Spinal cord (tissue), 10 donors: ENCODE results near the gene LSM14B. TPM values are rescaled to one million over a fixed set of nuclear protein-coding genes. Genes with fewer than 3 reads are reported as not detected.

Experiments used
- DNase-seq, 6 donors: peaks; one replicate each; pipeline versions ENCODE4 v3.0.0 to v3.0.0-alpha.2; 2013 to 2015; ENCODE audit warnings: low spot score in 6 of 6, low read depth in 4 of 6
- H3K27ac ChIP-seq: one replicate; pipeline ENCODE4 v1.5.1; 2013; ENCODE audit warnings: low read depth, low read length, control low read depth
- H3K27me3 ChIP-seq: one replicate; pipeline ENCODE4 v1.6.1; 2013; ENCODE audit warnings: low read length; ENCODE audit not compliant: control insufficient read depth, insufficient read depth
- H3K36me3 ChIP-seq: one replicate; pipeline ENCODE4 v1.6.1; 2013; ENCODE audit warnings: low read length; ENCODE audit not compliant: control insufficient read depth, insufficient read depth
- H3K4me1 ChIP-seq: one replicate; pipeline ENCODE4 v1.6.1; 2013; ENCODE audit warnings: low read length; ENCODE audit not compliant: control insufficient read depth, insufficient read depth
- H3K4me3 ChIP-seq: one replicate; pipeline ENCODE4 v1.5.1; 2013; ENCODE audit warnings: low read depth, low read length, control low read depth
- H3K9me3 ChIP-seq: one replicate; pipeline ENCODE4 v1.6.1; 2013; ENCODE audit warnings: low read length; ENCODE audit not compliant: control insufficient read depth, insufficient read depth
- WGBS: methylation state at CpG from one replicate; pipeline ENCODE4 v1.1.5; 2013; ENCODE audit warnings: missing lambda C conversion rate; ENCODE audit not compliant: insufficient coverage; 5-methylcytosine and 5-hydroxymethylcytosine counted together
- polyA plus RNA-seq, 2 donors: library from polyadenylated mRNA; unstranded; fragments of 120-200 nt; gene quantifications; one replicate each; pipeline ENCODE4 v1.2.1, GENCODE V29; 2013; ENCODE audit not compliant: insufficient read length in 2 of 2
- total RNA-seq, 2 donors: library from RNA; depleted of rRNA in 1 of 2; stranded (reverse); fragments of 120-200 nt in 1 of 2; fragments of >200 nt in 1 of 2; gene quantifications; one replicate each; pipeline versions ENCODE4 v1.2.3 to v1.2.4, GENCODE V29; 2013 to 2014
- donor health status: healthy.

The LSM14B gene
- total and polyA plus RNA-seq, 4 donors, result 37.5 to 94.2 (median 72.1) TPM

DNA sequence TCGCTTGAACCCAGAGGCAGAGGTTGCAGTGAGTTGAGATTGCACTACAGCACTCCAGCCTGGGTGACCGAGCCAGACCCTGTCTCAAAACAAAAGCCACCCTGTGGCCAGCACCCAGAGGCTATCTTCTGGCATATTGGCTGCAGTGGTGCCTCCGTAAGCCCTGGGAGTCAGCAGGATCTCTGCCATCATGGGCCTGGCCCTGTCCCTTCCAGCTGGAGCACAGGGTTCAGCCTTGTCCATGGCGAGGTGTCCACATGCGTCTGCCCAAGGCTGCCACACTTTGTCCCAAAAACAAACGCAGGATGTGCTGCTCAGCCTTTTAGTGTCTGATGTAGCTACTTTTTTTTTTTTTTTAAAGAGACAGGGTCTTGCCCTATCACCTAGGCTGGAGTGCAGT, 45.2 kb downstream of the LSM14B start:
- WGBS, result 96% methylated on average over 6 of the region's 6 CpGs

DNA sequence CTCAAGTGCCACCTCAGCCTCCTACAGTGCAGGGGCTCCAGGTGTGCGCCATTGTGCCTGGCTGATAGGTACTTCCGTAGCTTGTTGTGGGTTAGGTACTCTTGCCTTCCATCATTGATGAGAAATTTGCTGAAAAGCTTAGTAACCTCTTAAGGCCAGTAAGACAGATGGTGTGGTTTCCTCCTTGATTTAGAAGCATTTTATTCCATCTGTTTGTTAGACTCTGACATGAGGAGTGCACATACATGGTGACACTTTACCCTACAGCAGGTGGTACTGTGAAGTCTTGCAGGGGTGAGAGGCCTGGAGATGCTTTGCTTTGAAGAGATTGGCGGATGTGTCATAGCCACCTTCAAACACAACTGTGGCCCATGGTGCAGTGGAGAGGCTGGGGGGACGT, 45.8 kb downstream of the LSM14B start:
- H3K9me3 ChIP-seq, result no peaks in the 10 kb centered on the region
- H3K4me1 ChIP-seq, result no peaks in the 10 kb centered on the region
- no peak overlapping the region for H3K4me3 ChIP-seq
- H3K27ac ChIP-seq, result no peak overlapping the region
- no peaks in the 10 kb centered on the region for H3K27me3 ChIP-seq
- peaks cover 88% of the 10 kb centered on the region for H3K36me3 ChIP-seq
- no peak for DNase-seq
- WGBS, result 85% methylated on average over 2 of the region's 4 CpGs

More for the DNA sequence above, 45.2 kb downstream of the LSM14B start:
- Histone ChIP-seq H3K4me1 (no peaks in the 10 kb centered on the region), H3K9me3 (no peaks in the 10 kb centered on the region), H3K27me3 (no peaks in the 10 kb centered on the region), H3K36me3 (peaks cover 88% of the 10 kb centered on the region), H3K4me3 (no peak overlapping the region), H3K27ac (no peak overlapping the region)
- DNase-seq, result no peak

DNA sequence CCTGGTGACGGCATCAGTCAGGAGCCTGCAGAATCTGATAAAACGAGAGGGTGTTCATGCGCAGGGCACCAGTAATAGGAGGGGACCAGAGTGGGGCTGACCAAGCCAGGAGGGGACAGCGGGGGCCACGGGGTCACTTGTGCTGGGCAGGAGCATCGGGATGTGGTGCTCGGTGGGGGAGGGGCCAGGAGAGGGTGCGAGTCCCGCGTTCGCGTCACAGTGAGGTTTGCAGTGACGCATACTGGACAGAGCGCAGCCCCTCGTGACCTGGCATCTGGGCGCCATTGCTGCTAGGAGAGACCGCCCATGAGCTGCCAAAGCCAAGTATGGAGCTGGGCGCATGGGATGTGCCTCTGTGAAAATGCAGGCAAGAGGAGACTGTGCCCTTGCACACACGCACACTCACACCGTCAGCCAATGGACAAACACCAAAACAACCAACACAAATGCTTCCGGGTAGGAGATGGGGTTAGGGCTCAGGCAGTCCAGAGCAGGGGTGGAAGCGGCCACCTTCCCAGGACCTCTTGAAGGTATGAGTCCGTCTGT, 46.7 kb downstream of the LSM14B start:
- Histone ChIP-seq H3K27ac (no peak overlapping the region), H3K4me3 (no peak overlapping the region), H3K4me1 (no peaks in the 10 kb centered on the region), H3K9me3 (no peaks in the 10 kb centered on the region), H3K36me3 (peaks cover 87% of the 10 kb centered on the region), H3K27me3 (no peaks in the 10 kb centered on the region)
- DNase-seq, result no peak
- WGBS, result 95% methylated on average over 21 of the region's 23 CpGs

DNA sequence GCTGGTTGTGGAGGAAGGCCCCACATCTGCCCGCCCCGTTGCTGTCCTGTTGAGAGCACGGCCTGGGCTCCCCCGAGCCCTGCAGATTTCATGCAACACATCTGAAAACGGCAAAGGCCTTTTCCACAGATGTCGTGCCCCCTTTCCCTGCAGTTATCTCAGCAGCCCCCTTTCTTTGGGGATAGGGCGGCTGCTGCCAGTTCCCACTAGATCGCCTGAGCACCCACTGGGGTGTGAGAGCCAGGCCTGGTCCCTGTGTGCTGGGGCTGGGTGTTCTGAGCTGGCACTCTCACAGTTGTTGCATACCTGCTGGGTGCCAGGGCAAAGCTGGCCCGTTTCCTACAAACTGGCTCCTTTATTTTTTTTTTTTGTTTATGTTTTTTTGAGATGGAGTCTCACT, 48.3 kb downstream of the LSM14B start:
- 93% methylated on average over 8 of the region's 9 CpGs for WGBS
- DNase-seq, result no peak
- peaks cover 87% of the 10 kb centered on the region for H3K36me3 ChIP-seq

DNA sequence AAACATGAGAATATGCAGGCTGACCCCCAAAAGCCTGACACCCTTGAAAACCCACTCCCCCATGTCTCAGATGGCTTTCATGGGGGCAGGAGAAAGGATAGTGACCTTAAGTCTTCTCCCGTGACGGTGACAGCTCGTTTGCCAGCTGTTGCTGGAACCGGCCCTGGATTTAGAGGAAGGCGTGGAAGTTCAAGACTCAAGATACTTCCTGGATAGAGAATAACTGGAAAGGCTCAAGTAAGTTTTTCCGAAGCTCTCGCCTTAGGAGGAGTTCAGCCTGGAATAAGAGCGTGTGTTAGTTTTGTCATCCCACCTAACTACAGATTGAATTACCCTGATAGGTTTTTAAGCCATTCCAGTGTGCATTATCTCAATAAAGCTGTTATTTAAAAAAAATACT, 49.0 kb downstream of the LSM14B start:
- DNase-seq, result no peak
- Histone ChIP-seq H3K9me3 (no peaks in the 10 kb centered on the region), H3K27me3 (no peaks in the 10 kb centered on the region), H3K36me3 (peaks cover 87% of the 10 kb centered on the region), H3K4me3 (no peak overlapping the region), H3K4me1 (peaks cover 6% of the 10 kb centered on the region), H3K27ac (no peak overlapping the region)
- WGBS, result 78% methylated on average over 5 of the region's 8 CpGs

More for the DNA sequence above, 48.3 kb downstream of the LSM14B start:
- Histone ChIP-seq H3K4me1 (peaks cover 6% of the 10 kb centered on the region), H3K9me3 (no peaks in the 10 kb centered on the region), H3K27ac (no peak overlapping the region), H3K4me3 (no peak overlapping the region), H3K27me3 (no peaks in the 10 kb centered on the region)

DNA sequence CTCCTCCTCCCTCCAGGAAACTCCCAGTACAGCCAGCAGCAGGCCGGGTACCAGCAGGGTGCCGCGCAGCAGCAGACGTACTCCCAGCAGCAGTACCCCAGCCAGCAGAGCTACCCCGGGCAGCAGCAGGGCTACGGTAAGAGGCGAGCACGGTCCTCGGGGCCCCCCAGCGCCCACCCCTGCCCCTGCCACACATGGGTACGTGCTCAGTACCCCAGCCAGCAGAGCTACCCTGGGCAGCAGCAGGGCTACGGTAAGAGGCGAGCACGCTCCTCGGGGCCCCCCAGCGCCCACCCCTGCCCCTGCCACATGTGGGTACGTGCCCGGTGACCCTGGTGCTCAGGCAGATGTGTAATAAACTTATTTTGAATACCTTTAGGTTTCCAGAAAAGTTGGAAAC, 50.4 kb downstream of the LSM14B start:
- no peak for DNase-seq
- Histone ChIP-seq H3K9me3 (no peaks in the 10 kb centered on the region), H3K36me3 (peaks cover 93% of the 10 kb centered on the region), H3K4me3 (no peak overlapping the region), H3K27me3 (no peaks in the 10 kb centered on the region), H3K4me1 (peaks cover 9% of the 10 kb centered on the region), H3K27ac (no peak overlapping the region)
- WGBS, result 94% methylated on average over 14 of the region's 18 CpGs

DNA sequence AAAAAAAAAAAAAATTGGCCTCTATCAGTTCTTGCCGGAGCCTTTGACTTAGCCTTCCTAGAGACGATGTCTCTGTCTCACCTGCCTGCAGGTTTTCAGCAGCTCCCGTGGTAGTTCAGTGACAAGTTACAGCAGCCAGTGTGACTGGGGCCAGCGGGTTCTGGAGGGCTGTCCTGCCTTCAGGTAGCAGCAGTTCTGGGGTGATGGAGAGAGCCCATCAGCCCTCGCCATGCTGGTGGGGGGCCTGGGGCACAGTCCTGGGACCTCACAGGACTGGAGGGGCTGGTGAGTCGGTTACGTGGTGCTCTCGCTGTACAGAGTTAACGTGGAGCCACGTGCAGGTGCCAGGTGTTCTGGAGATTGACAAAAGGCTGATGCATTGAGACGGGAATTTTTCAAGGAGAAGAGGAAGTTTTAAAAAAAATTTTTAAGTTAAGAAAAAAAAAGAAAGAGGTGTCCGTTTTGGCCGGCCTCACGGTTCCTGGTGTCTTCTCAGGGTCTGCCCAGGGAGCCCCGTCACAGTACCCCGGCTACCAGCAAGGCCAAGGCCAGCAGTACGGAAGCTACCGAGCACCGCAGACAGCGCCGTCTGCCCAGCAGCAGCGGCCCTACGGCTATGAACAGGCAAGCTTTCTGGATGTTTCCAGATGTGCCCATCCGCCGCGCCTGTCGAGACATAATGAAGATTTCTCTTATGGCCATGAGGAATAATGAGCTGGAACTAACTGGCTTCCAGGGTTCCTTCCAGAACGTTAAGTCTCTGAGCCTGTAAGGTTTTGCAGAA, 51.9 kb downstream of the LSM14B start:
- no peak overlapping the region for H3K27ac ChIP-seq
- peak in 1 of 6 donors; percentile 89 for DNase-seq
- peaks cover 93% of the 10 kb centered on the region for H3K36me3 ChIP-seq
- H3K4me1 ChIP-seq, result peaks cover 9% of the 10 kb centered on the region
- no peak overlapping the region for H3K4me3 ChIP-seq
- H3K27me3 ChIP-seq, result no peaks in the 10 kb centered on the region
- 80% methylated on average over 28 of the region's 28 CpGs for WGBS
- H3K9me3 ChIP-seq, result no peaks in the 10 kb centered on the region

DNA sequence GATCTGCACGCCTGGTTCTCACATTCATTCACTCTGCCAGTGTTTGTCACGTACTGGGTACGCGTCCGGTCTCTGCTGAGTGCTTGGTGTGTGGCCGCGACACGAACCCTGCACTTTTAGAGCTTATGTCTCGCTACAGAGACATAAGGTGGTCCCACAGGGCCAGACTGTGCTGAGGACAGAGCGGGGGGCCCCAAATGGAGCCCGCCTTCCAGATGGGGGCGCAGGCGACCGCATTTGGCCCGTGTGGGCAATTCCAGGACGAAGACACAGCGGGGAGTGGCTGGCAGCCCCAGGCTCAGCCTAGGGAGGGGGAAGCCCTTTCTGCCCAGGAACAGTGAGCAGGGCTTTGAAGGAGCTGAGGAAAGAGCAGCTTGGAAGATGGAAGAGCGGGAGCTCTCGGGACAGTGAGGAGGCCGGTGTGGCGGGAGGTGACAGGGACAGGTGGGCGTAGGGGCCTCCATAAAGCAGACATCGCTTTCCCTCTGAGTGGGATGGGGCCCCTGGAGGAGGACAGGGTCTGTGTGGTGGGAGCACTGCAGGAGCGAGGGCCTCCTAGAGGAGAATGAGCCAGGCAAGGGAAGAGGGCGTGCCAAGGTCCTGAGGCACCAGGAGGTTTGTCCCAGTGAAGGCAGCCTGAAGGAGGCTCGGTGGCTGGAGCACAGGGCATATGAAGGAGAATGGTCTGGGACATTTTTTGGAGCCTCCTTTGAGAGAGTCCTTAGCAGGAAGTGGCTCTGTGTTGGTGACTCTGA, 52.8 kb downstream of the LSM14B start:
- Histone ChIP-seq H3K36me3 (peaks cover 87% of the 10 kb centered on the region), H3K4me1 (peaks cover 9% of the 10 kb centered on the region), H3K4me3 (no peak overlapping the region), H3K9me3 (no peaks in the 10 kb centered on the region), H3K27me3 (no peaks in the 10 kb centered on the region), H3K27ac (no peak overlapping the region)
- 81% methylated on average over 25 of the region's 26 CpGs for WGBS
- no peak for DNase-seq

DNA sequence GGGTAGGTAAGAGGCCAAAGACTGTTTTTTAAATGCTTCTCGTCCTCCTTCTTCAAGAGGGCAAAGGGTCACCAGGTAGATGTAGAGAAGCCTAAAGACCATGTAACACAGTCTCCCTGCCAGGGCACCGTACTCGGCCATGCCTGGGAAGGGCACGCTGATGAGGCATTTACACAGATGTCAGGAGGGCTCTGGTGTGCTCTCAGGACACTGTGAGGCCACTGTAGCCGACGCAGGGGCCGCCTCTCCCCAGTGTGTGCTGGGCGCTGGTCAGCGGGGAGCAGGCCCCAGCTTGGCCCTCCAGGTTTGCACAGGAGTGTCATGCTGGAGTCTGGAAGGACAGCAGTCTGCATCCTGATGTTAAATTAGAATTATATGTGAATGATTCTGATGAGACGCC, 53.4 kb downstream of the LSM14B start:
- no peaks in the 10 kb centered on the region for H3K27me3 ChIP-seq
- DNase-seq, result no peak
- peaks cover 80% of the 10 kb centered on the region for H3K36me3 ChIP-seq
- WGBS, result 99% methylated on average over 9 of the region's 10 CpGs
- H3K9me3 ChIP-seq, result no peaks in the 10 kb centered on the region
- H3K4me3 ChIP-seq, result no peak overlapping the region
- H3K4me1 ChIP-seq, result peaks cover 9% of the 10 kb centered on the region
- no peak overlapping the region for H3K27ac ChIP-seq
